HEK293 (cell line): ENCODE data around the gene VWF.

ENCODE experiments used
- CTCF ChIP-seq: fragments of 450-650 bp; formaldehyde crosslinking; IDR thresholded peaks from 2 replicates; pipeline ENCODE4 v1.5.1; 2016; ENCODE audit warnings: missing biosample characterization, missing genetic modification characterization
- PBX3 ChIP-seq: sonication (generic); formaldehyde crosslinking; IDR thresholded peaks from 2 replicates; pipeline ENCODE4 v1.8.1; 2022; ENCODE audit warnings: mild to moderate bottlenecking, moderate library complexity, missing genetic modification reagents
- REST ChIP-seq: fragments of 450-650 bp; formaldehyde crosslinking; IDR thresholded peaks from 2 replicates; pipeline ENCODE4 v1.5.1; 2016; ENCODE audit warnings: missing biosample characterization, missing genetic modification characterization
- ZNF155 ChIP-seq: fragments of 450-650 bp; formaldehyde crosslinking; IDR thresholded peaks from 2 replicates; pipeline ENCODE4 v1.5.1; 2016; ENCODE audit warnings: missing biosample characterization, missing genetic modification characterization
- ZNF266 ChIP-seq: fragments of 450-650 bp; formaldehyde crosslinking; IDR thresholded peaks from 2 replicates; pipeline ENCODE4 v1.5.1; 2016; ENCODE audit warnings: missing biosample characterization, missing genetic modification characterization, low read depth
- ZNF404 ChIP-seq: fragments of 450-650 bp; formaldehyde crosslinking; IDR thresholded peaks from 2 replicates; pipeline ENCODE4 v1.5.1; 2017; ENCODE audit warnings: missing biosample characterization, missing genetic modification characterization
- ZNF623 ChIP-seq: fragments of 450-650 bp; formaldehyde crosslinking; IDR thresholded peaks from 2 replicates; pipeline ENCODE4 v1.5.1; 2016; ENCODE audit warnings: missing biosample characterization, missing genetic modification characterization

- TF ChIP-seq ZNF266 (tag by site-specific recombination) (no peak), PBX3 (CRISPR knock-in tag) (no peak), CTCF (tag by site-specific recombination) (no peak), REST (no peak), ZNF404 (no peak), ZNF155 (tag by site-specific recombination) (no peak), ZNF623 (no peak)
These were observed 200.7 kb downstream of the VWF start for GRCh38 chr12:5923751-5924150.
